NCI-H2227 (cell line): ENCODE results near the gene SGCA.

Experiments
- DNase-seq: peaks from one replicate; lab custom pipeline; 2025; ENCODE audit not compliant: unreplicated experiment; lab: John Stamatoyannopoulos, UW

Gene SGCA

GRCh38 chr17:50166518-50167181, 845 bp downstream of the SGCA start:
- DNase-seq = no peak

- DNase-seq = no peak
Observed at GRCh38 chr17:50167371-50167770, 1.6 kb downstream of the SGCA start.

GRCh38 chr17:50168319-50168718, 2.5 kb downstream of the SGCA start:
- DNase-seq = no peak

GRCh38 chr17:50169121-50169764, 3.4 kb downstream of the SGCA start:
- DNase-seq = peak; percentile 75

- no peak for DNase-seq
Observed at GRCh38 chr17:50169881-50170459, 4.2 kb downstream of the SGCA start.

GRCh38 chr17:50170662-50171370, 5.0 kb downstream of the SGCA start:
- DNase-seq = no peak

GRCh38 chr17:50171371-50172071, 5.7 kb downstream of the SGCA start:
- no peak for DNase-seq

GRCh38 chr17:50172130-50172529, 6.3 kb downstream of the SGCA start:
- DNase-seq = no peak

- no peak for DNase-seq
Observed at GRCh38 chr17:50172936-50173334, 7.1 kb downstream of the SGCA start.

GRCh38 chr17:50173335-50173941, 7.6 kb downstream of the SGCA start:
- no peak for DNase-seq

GRCh38 chr17:50174444-50174843, 8.6 kb downstream of the SGCA start:
- no peak for DNase-seq

GRCh38 chr17:50175035-50175807, 9.4 kb downstream of the SGCA start:
- no peak for DNase-seq

- DNase-seq = no peak
Observed at GRCh38 chr17:50176559-50177357, 11.0 kb downstream of the SGCA start.

GRCh38 chr17:50177476-50177875, 11.7 kb downstream of the SGCA start:
- no peak for DNase-seq

GRCh38 chr17:50177983-50178834, 12.4 kb downstream of the SGCA start:
- DNase-seq = peak; percentile 70

- DNase-seq = no peak
Observed at GRCh38 chr17:50180111-50180510, 14.3 kb downstream of the SGCA start.

- no peak for DNase-seq
Observed at GRCh38 chr17:50180620-50181019, 14.8 kb downstream of the SGCA start.

GRCh38 chr17:50181144-50181543, 15.3 kb downstream of the SGCA start:
- DNase-seq = no peak
